Right atrium auricular region (tissue), 2 donors: ENCODE measurements around the gene MAGEB16. TPM values are rescaled to one million over a fixed set of nuclear protein-coding genes. Genes with fewer than 3 reads are reported as not detected.

Source experiments
- DNase-seq: peaks from one replicate; pipeline ENCODE4 v3.0.0-alpha.2; 2019; ENCODE audit warnings: low spot score
- H3K27ac ChIP-seq, 2 donors: fragments of 200-600 bp; sonication (generic); 1 replicate in 1 of 2; 2 replicates in 1 of 2; pipeline ENCODE4 v1.5.1; 2016 to 2019
- H3K27me3 ChIP-seq, 2 donors: fragments of 200-600 bp; sonication (generic); one replicate each; pipeline versions ENCODE4 v1.5.1 to v1.6.0; 2017 to 2019
- H3K36me3 ChIP-seq: fragments of 200-600 bp; sonication (generic); one replicate; pipeline ENCODE4 v1.5.1; 2016
- H3K4me1 ChIP-seq, 2 donors: fragments of 200-600 bp; sonication (generic); one replicate each; pipeline versions ENCODE4 v1.5.1 to v1.6.0; 2017 to 2019
- H3K4me3 ChIP-seq, 2 donors: fragments of 200-600 bp; sonication (generic); 1 replicate in 1 of 2; 2 replicates in 1 of 2; pipeline ENCODE4 v1.5.1; 2017 to 2019; ENCODE audit warnings: mild to moderate bottlenecking in 1 of 2, moderate library complexity in 1 of 2
- H3K9me3 ChIP-seq, 2 donors: fragments of 200-600 bp; sonication (generic); one replicate each; pipeline ENCODE4 v1.5.1; 2019
- CTCF ChIP-seq, 2 donors: fragments of 200-600 bp; sonication (generic); IDR thresholded peaks; one replicate each; pipeline ENCODE4 v1.5.1; 2019; ENCODE audit warnings: antibody characterized with exemption in 2 of 2
- total RNA-seq, 2 donors: library from RNA; depleted of rRNA; stranded (reverse); fragments of >200 nt; gene quantifications; one replicate each; pipeline ENCODE4 v1.1.0, GENCODE V29; 2016

MAGEB16 gene
- not detected for total RNA-seq

GRCh38 chrX:35798042-35798441 lies at the start of gene MAGEB16:
Gene MAGEB16, plus strand, starts transcription at chrX:35798342. Its CDS starts 3,855 bp downstream, at chrX:35802197.
- H3K36me3 ChIP-seq, result no peaks in the 10 kb centered on the region
- no peaks in the 10 kb centered on the region for H3K9me3 ChIP-seq
- no peak within 1 kb of the TSS for H3K27ac ChIP-seq
- H3K4me3 ChIP-seq, result no peak within 1 kb of the TSS
- H3K27me3 ChIP-seq, result no peaks in the 10 kb centered on the region
- no peak for TF ChIP-seq CTCF (IDR thresholded peaks at IDR 0.05)
- no peaks in the 10 kb centered on the region for H3K4me1 ChIP-seq
- DNase-seq, result no peak

- no peaks in the 10 kb centered on the region for H3K27me3 ChIP-seq
- TF ChIP-seq CTCF (IDR thresholded peaks at IDR 0.05), result no peak
- H3K4me3 ChIP-seq, result no peak overlapping the region
- no peaks in the 10 kb centered on the region for H3K36me3 ChIP-seq
- no peaks in the 10 kb centered on the region for H3K4me1 ChIP-seq
- no peak overlapping the region for H3K27ac ChIP-seq
- H3K9me3 ChIP-seq, result no peaks in the 10 kb centered on the region
- DNase-seq, result no peak
Observed at GRCh38 chrX:35773958-35774564, 24.1 kb upstream of the MAGEB16 start.

GRCh38 chrX:35785075-35785474 lies 13.1 kb upstream of the MAGEB16 start:
- Histone ChIP-seq H3K9me3 (no peaks in the 10 kb centered on the region), H3K4me1 (no peaks in the 10 kb centered on the region), H3K4me3 (no peak overlapping the region), H3K27ac (no peak overlapping the region), H3K27me3 (no peaks in the 10 kb centered on the region), H3K36me3 (no peaks in the 10 kb centered on the region)
- DNase-seq, result no peak
- TF ChIP-seq CTCF (IDR thresholded peaks at IDR 0.05), result no peak

GRCh38 chrX:35786271-35786670 lies 11.9 kb upstream of the MAGEB16 start:
- TF ChIP-seq CTCF (IDR thresholded peaks at IDR 0.05), result no peak
- Histone ChIP-seq H3K4me1 (no peaks in the 10 kb centered on the region), H3K27ac (no peak overlapping the region)

GRCh38 chrX:35787867-35788266 lies 10.3 kb upstream of the MAGEB16 start:
- TF ChIP-seq CTCF (IDR thresholded peaks at IDR 0.05), result no peak
- Histone ChIP-seq H3K4me1 (no peaks in the 10 kb centered on the region), H3K36me3 (no peaks in the 10 kb centered on the region), H3K27me3 (no peaks in the 10 kb centered on the region), H3K9me3 (no peaks in the 10 kb centered on the region), H3K27ac (no peak overlapping the region), H3K4me3 (no peak overlapping the region)
- no peak for DNase-seq

More at GRCh38 chrX:35786271-35786670, 11.9 kb upstream of the MAGEB16 start:
- Histone ChIP-seq H3K4me3 (no peak overlapping the region), H3K36me3 (no peaks in the 10 kb centered on the region), H3K9me3 (no peaks in the 10 kb centered on the region), H3K27me3 (no peaks in the 10 kb centered on the region)
- DNase-seq, result no peak

GRCh38 chrX:35800474-35800873 lies 2.3 kb downstream of the MAGEB16 start:
- DNase-seq, result no peak
- Histone ChIP-seq H3K4me1 (no peaks in the 10 kb centered on the region), H3K4me3 (no peak overlapping the region), H3K27me3 (no peaks in the 10 kb centered on the region), H3K27ac (no peak overlapping the region), H3K36me3 (no peaks in the 10 kb centered on the region), H3K9me3 (no peaks in the 10 kb centered on the region)
- no peak for TF ChIP-seq CTCF (IDR thresholded peaks at IDR 0.05)
